ENCODE results near the gene SPINK9.

GRCh38 chr5:148378670-148379069 is 43.3 kb downstream of the SPINK9 start:
- TF ChIP-seq CTCF (IDR thresholded peaks at IDR 0.05) = no peak
- TF ChIP-seq POLR2A (IDR thresholded peaks at IDR 0.05) = no peak
